HepG2 (cell line): ENCODE results near the gene INF2. TPM values are rescaled to one million over a fixed set of nuclear protein-coding genes. Genes with fewer than 3 reads are reported as not detected.

Experiments
- AGO1 ChIP-seq: fragments of 200-400 bp; formaldehyde crosslinking; IDR thresholded peaks from 2 replicates; pipeline ENCODE4 v1.6.1; 2017; ENCODE audit warnings: mild to moderate bottlenecking, low read depth, low read length, moderate library complexity; ENCODE audit not compliant: poor library complexity, severe bottlenecking
- FOXM1 ChIP-seq: sonication (generic); formaldehyde crosslinking; IDR thresholded peaks from 2 replicates; pipeline ENCODE4 v1.5.0; 2020; ENCODE audit warnings: missing genetic modification reagents
- HMGA1 ChIP-seq: sonication (generic); formaldehyde crosslinking; conservative IDR thresholded peaks from 2 replicates; pipeline ENCODE4 v1.4.0; 2020; ENCODE audit warnings: missing genetic modification reagents
- HOXD1 ChIP-seq: sonication (generic); formaldehyde crosslinking; IDR thresholded peaks from 2 replicates; pipeline ENCODE4 v1.5.0; 2020; ENCODE audit warnings: missing genetic modification reagents
- TSC22D2 ChIP-seq: sonication (generic); formaldehyde crosslinking; IDR thresholded peaks from 2 replicates; pipeline ENCODE4 v1.5.1; 2020; ENCODE audit warnings: missing genetic modification reagents, mild to moderate bottlenecking, borderline replicate concordance
- ZMYM3 ChIP-seq: sonication (generic); formaldehyde crosslinking; IDR thresholded peaks from 2 replicates; pipeline ENCODE4 v1.5.1; 2020; ENCODE audit warnings: mild to moderate bottlenecking, missing genetic modification reagents
- ZNF326 ChIP-seq: sonication (generic); formaldehyde crosslinking; IDR thresholded peaks from 2 replicates; pipeline ENCODE4 v1.4.0; 2020; ENCODE audit warnings: missing genetic modification reagents, borderline replicate concordance
- ZNF329 ChIP-seq: sonication (generic); formaldehyde crosslinking; IDR thresholded peaks from 2 replicates; pipeline ENCODE4 v1.9.0; 2021; ENCODE audit warnings: low read depth, mild to moderate bottlenecking, missing genetic modification reagents
- ZNF556 ChIP-seq: sonication (generic); formaldehyde crosslinking; IDR thresholded peaks from 2 replicates; pipeline ENCODE4 v1.4.0; 2020; ENCODE audit warnings: mild to moderate bottlenecking, missing genetic modification reagents, borderline replicate concordance
- ZNF570 ChIP-seq: sonication (generic); formaldehyde crosslinking; IDR thresholded peaks from 2 replicates; pipeline ENCODE4 v1.4.0; 2020; ENCODE audit warnings: mild to moderate bottlenecking, missing genetic modification reagents, borderline replicate concordance
- ZNF629 ChIP-seq: sonication (generic); formaldehyde crosslinking; conservative IDR thresholded peaks from 2 replicates; pipeline ENCODE4 v1.5.0; 2020; ENCODE audit warnings: missing genetic modification reagents
- ZNF749 ChIP-seq: sonication (generic); formaldehyde crosslinking; IDR thresholded peaks from 2 replicates; pipeline ENCODE4 v1.8.0; 2022; ENCODE audit warnings: mild to moderate bottlenecking, missing genetic modification reagents, moderate library complexity, borderline replicate concordance
- ZNF772 ChIP-seq: sonication (generic); formaldehyde crosslinking; IDR thresholded peaks from 2 replicates; pipeline ENCODE4 v1.5.0; 2020; ENCODE audit warnings: mild to moderate bottlenecking, missing genetic modification reagents
- polyA plus RNA-seq, 8 experiments: library from polyadenylated mRNA; depleted of rRNA in 3 of 8; stranded (reverse) in 7 of 8; unstranded in 1 of 8; fragments of >200 nt; fragmentation: Illumina TruSeq in 4 of 8; extraction: Trizol in 4 of 8; gene quantifications; 2 replicates each; pipeline versions ENCODE4 v1.2.1 to v1.2.3, GENCODE V29; 2011 to 2016; ENCODE audit warnings: low read depth in 4 of 8, missing spikeins in 1 of 8, mixed read lengths in 1 of 8; ENCODE audit not compliant: insufficient read depth in 1 of 8
- total RNA-seq, 5 experiments: library from RNA; depleted of rRNA; stranded (reverse); fragments of >200 nt; fragmentation: Illumina TruSeq; extraction: Trizol; gene quantifications; 2 replicates each; pipeline ENCODE4 v1.2.3, GENCODE V29; 2016; ENCODE audit warnings: low read depth in 1 of 5
- TF ChIP-seq, protein P1 (sequence below): sonication (generic); formaldehyde crosslinking; IDR thresholded peaks from 2 replicates; pipeline ENCODE4 v1.4.0; 2020; ENCODE audit warnings: mild to moderate bottlenecking, missing genetic modification reagents, borderline replicate concordance
- TF ChIP-seq, protein P2 (sequence below): sonication (generic); formaldehyde crosslinking; IDR thresholded peaks from 2 replicates; pipeline ENCODE4 v1.5.0; 2020; ENCODE audit warnings: mild to moderate bottlenecking, missing genetic modification reagents, moderate library complexity
- TF ChIP-seq, protein P3 (sequence below): sonication (generic); formaldehyde crosslinking; conservative IDR thresholded peaks from 2 replicates; pipeline ENCODE4 v1.5.0; 2020; ENCODE audit warnings: missing genetic modification reagents
- TF ChIP-seq, protein P4 (sequence below): sonication (generic); formaldehyde crosslinking; IDR thresholded peaks from 2 replicates; pipeline ENCODE4 v1.8.0; 2022; ENCODE audit warnings: missing genetic modification reagents, mild to moderate bottlenecking, borderline replicate concordance
- TF ChIP-seq, protein P5 (sequence below): sonication (generic); formaldehyde crosslinking; IDR thresholded peaks from 2 replicates; pipeline ENCODE4 v1.4.0; 2020; ENCODE audit warnings: missing genetic modification reagents

Gene INF2
- total and polyA plus RNA-seq, 2 of the 13 experiments (the other 11 are each of a cell fraction or from before 2014, with no cell fraction given) = 16.4 to 26.4 TPM

DNA sequence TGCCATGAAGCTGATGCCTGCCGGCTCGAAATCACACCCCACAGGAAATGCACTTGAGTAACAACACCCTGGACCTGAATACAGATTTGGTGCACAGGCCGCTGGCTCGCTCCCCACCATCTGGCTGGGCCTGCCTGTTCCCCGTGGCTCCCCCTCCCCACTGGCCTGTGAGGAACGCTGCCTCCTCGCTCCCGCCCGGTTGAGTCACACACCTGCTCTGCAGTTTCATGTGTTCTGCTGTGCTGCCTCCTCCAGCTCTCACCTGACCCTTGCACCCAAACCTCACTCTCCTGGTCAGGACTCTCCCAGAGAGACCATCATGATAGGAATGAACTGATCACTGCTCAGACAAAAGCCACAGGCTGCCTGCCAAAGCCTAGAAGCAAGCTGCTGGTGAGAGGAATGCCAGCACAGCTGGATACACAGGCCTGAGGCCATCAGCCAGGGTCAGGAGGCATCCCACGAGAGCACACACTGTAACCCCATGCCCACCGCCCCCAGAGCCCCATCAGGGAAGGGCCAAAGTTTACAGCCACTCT, 59.8 kb downstream of the INF2 start (continued):
- TF ChIP-seq, protein P1, sequence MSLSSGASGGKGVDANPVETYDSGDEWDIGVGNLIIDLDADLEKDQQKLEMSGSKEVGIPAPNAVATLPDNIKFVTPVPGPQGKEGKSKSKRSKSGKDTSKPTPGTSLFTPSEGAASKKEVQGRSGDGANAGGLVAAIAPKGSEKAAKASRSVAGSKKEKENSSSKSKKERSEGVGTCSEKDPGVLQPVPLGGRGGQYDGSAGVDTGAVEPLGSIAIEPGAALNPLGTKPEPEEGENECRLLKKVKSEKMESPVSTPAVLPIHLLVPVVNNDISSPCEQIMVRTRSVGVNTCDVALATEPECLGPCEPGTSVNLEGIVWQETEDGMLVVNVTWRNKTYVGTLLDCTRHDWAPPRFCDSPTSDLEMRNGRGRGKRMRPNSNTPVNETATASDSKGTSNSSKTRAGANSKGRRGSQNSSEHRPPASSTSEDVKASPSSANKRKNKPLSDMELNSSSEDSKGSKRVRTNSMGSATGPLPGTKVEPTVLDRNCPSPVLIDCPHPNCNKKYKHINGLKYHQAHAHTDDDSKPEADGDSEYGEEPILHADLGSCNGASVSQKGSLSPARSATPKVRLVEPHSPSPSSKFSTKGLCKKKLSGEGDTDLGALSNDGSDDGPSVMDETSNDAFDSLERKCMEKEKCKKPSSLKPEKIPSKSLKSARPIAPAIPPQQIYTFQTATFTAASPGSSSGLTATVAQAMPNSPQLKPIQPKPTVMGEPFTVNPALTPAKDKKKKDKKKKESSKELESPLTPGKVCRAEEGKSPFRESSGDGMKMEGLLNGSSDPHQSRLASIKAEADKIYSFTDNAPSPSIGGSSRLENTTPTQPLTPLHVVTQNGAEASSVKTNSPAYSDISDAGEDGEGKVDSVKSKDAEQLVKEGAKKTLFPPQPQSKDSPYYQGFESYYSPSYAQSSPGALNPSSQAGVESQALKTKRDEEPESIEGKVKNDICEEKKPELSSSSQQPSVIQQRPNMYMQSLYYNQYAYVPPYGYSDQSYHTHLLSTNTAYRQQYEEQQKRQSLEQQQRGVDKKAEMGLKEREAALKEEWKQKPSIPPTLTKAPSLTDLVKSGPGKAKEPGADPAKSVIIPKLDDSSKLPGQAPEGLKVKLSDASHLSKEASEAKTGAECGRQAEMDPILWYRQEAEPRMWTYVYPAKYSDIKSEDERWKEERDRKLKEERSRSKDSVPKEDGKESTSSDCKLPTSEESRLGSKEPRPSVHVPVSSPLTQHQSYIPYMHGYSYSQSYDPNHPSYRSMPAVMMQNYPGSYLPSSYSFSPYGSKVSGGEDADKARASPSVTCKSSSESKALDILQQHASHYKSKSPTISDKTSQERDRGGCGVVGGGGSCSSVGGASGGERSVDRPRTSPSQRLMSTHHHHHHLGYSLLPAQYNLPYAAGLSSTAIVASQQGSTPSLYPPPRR (CRISPR knock-in tag) = peak; percentile 31; the same call in 1 of the 2 replicates
- TF ChIP-seq HOXD1 (CRISPR knock-in tag) = no peak
- TF ChIP-seq, protein P2, sequence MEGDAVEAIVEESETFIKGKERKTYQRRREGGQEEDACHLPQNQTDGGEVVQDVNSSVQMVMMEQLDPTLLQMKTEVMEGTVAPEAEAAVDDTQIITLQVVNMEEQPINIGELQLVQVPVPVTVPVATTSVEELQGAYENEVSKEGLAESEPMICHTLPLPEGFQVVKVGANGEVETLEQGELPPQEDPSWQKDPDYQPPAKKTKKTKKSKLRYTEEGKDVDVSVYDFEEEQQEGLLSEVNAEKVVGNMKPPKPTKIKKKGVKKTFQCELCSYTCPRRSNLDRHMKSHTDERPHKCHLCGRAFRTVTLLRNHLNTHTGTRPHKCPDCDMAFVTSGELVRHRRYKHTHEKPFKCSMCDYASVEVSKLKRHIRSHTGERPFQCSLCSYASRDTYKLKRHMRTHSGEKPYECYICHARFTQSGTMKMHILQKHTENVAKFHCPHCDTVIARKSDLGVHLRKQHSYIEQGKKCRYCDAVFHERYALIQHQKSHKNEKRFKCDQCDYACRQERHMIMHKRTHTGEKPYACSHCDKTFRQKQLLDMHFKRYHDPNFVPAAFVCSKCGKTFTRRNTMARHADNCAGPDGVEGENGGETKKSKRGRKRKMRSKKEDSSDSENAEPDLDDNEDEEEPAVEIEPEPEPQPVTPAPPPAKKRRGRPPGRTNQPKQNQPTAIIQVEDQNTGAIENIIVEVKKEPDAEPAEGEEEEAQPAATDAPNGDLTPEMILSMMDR (CRISPR knock-in tag) = peak; percentile 77
- TF ChIP-seq TSC22D2 (CRISPR knock-in tag) = no peak
- TF ChIP-seq ZNF772 (CRISPR knock-in tag) = no peak; the same call in none of the 2 replicates
- TF ChIP-seq, protein P3, sequence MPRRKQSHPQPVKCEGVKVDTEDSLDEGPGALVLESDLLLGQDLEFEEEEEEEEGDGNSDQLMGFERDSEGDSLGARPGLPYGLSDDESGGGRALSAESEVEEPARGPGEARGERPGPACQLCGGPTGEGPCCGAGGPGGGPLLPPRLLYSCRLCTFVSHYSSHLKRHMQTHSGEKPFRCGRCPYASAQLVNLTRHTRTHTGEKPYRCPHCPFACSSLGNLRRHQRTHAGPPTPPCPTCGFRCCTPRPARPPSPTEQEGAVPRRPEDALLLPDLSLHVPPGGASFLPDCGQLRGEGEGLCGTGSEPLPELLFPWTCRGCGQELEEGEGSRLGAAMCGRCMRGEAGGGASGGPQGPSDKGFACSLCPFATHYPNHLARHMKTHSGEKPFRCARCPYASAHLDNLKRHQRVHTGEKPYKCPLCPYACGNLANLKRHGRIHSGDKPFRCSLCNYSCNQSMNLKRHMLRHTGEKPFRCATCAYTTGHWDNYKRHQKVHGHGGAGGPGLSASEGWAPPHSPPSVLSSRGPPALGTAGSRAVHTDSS (CRISPR knock-in tag) = no peak
- no peak for TF ChIP-seq ZNF329 (CRISPR knock-in tag)
- TF ChIP-seq ZMYM3 (CRISPR knock-in tag) = peak; percentile 62; the same call in 1 of the 2 replicates
- TF ChIP-seq ZNF326 (CRISPR knock-in tag) = peak; percentile 80
- TF ChIP-seq, protein P4, sequence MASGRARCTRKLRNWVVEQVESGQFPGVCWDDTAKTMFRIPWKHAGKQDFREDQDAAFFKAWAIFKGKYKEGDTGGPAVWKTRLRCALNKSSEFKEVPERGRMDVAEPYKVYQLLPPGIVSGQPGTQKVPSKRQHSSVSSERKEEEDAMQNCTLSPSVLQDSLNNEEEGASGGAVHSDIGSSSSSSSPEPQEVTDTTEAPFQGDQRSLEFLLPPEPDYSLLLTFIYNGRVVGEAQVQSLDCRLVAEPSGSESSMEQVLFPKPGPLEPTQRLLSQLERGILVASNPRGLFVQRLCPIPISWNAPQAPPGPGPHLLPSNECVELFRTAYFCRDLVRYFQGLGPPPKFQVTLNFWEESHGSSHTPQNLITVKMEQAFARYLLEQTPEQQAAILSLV (CRISPR knock-in tag) = no peak
- TF ChIP-seq, protein P5, sequence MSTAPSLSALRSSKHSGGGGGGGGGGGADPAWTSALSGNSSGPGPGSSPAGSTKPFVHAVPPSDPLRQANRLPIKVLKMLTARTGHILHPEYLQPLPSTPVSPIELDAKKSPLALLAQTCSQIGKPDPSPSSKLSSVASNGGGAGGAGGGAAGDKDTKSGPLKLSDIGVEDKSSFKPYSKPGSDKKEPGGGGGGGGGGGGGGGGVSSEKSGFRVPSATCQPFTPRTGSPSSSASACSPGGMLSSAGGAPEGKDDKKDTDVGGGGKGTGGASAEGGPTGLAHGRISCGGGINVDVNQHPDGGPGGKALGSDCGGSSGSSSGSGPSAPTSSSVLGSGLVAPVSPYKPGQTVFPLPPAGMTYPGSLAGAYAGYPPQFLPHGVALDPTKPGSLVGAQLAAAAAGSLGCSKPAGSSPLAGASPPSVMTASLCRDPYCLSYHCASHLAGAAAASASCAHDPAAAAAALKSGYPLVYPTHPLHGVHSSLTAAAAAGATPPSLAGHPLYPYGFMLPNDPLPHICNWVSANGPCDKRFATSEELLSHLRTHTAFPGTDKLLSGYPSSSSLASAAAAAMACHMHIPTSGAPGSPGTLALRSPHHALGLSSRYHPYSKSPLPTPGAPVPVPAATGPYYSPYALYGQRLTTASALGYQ (CRISPR knock-in tag) = no peak
- TF ChIP-seq FOXM1 (CRISPR knock-in tag) = no peak
- TF ChIP-seq AGO1 = peak; percentile 97
- no peak for TF ChIP-seq ZNF749 (CRISPR knock-in tag)
- no peak; the same call in 1 of the 2 replicates for TF ChIP-seq ZNF629 (CRISPR knock-in tag)
- no peak for TF ChIP-seq ZNF570 (CRISPR knock-in tag)
- TF ChIP-seq HMGA1 (CRISPR knock-in tag) = no peak
- TF ChIP-seq ZNF556 (CRISPR knock-in tag) = peak; percentile 81
